Heart right ventricle (tissue), 16 donors: Measurements from ENCODE around the gene NKX6-2. TPM values are rescaled to one million over a fixed set of nuclear protein-coding genes. Genes with fewer than 3 reads are reported as not detected.

Experiments used
- ATAC-seq, 8 donors: fragments of 200-7000 bp; cut with Tn5 transposase; one replicate each; pipeline ENCODE4 v1.9.1; 2020; ENCODE audit warnings: mild to moderate bottlenecking in 8 of 8, moderate library complexity in 8 of 8, moderate number of reproducible peaks in 1 of 8
- DNase-seq, 2 donors: peaks; one replicate each; pipeline ENCODE4 v3.0.0-alpha.2; 2020
- H3K27ac ChIP-seq, 10 donors: fragments of 200-600 bp; sonication (generic) in 2 of 10; one replicate each; pipeline versions ENCODE4 v1.5.0 to v1.8.0; 2020 to 2022; ENCODE audit warnings: mild to moderate bottlenecking in 3 of 10
- H3K27me3 ChIP-seq, 7 donors: fragments of 200-600 bp; one replicate each; pipeline ENCODE4 v1.8.0; 2021 to 2022; ENCODE audit warnings: mild to moderate bottlenecking in 2 of 7
- H3K36me3 ChIP-seq, 9 donors: fragments of 200-600 bp; sonication (generic) in 1 of 9; one replicate each; pipeline versions ENCODE4 v1.5.0 to v1.8.0; 2020 to 2022; ENCODE audit warnings: mild to moderate bottlenecking in 2 of 9
- H3K4me1 ChIP-seq, 9 donors: fragments of 200-600 bp; sonication (generic) in 1 of 9; one replicate each; pipeline versions ENCODE4 v1.5.0 to v1.8.0; 2020 to 2022; ENCODE audit warnings: mild to moderate bottlenecking in 4 of 9
- H3K4me3 ChIP-seq, 10 donors: fragments of 200-600 bp; sonication (generic) in 2 of 10; one replicate each; pipeline versions ENCODE4 v1.5.0 to v1.8.0; 2020 to 2022; ENCODE audit warnings: mild to moderate bottlenecking in 7 of 10, moderate library complexity in 2 of 10
- H3K9me3 ChIP-seq, 11 donors: fragments of 200-600 bp in 10 of 11; sonication (generic) in 2 of 11; one replicate each; pipeline versions ENCODE4 v1.5.0 to v1.8.0; 2013 to 2022; ENCODE audit warnings: mild to moderate bottlenecking in 2 of 11, control low read depth in 1 of 11, moderate library complexity in 1 of 11
- WGBS, 2 donors: extraction: QIAGEN DNeasy Blood & Tissue Kit; methylation state at CpG; one replicate each; pipeline ENCODE4 v1.1.7; 2013; ENCODE audit warnings: inconsistent platforms in 1 of 2; 5-methylcytosine and 5-hydroxymethylcytosine counted together
- intact Hi-C, 10 donors: fragments of 100-400 bp; cut with DNase I; formaldehyde crosslinking; loops; one replicate each; pipeline versions ENCODE4 v1.11.1 to v1.14.2; 2022
- polyA plus RNA-seq, 2 donors: library from polyadenylated mRNA; stranded (reverse); fragments of 200-250 nt; gene quantifications; one replicate each; pipeline ENCODE4 v1.2.3, GENCODE V29; 2013
- total RNA-seq, 10 donors: library from RNA; stranded (reverse); fragmentation: NEBNext Ultra II Directional in 3 of 10; extraction: Animal tissue kit (Norgen Biotek cat#: 25700) in 3 of 10; gene quantifications; one replicate each; pipeline versions ENCODE4 v1.2.1 to v1.2.4, GENCODE V29; 2021 to 2023
- TF ChIP-seq, protein P1 (sequence below), 9 donors: fragments of 200-600 bp; sonication (generic) in 2 of 9; IDR thresholded peaks; one replicate each; pipeline versions ENCODE4 v1.5.0 to v1.8.0; 2021 to 2022; ENCODE audit warnings: antibody characterized with exemption in 9 of 9, mild to moderate bottlenecking in 5 of 9, moderate library complexity in 1 of 9
- donor health status: Arrhythmogenic right ventricular cardiomyopathy.
- donor health status: ischemic (EF 13 %, LVEDD 7.1; RV severe dilation, severe dysfunction).
- donor health status: healthy with polysubstance abuse.
- donor health status: DM: no; HTN: yes; CAD: no.
- donor health status: DM: no; HTN: no; CAD: no.
- donor health status: ischemic (EF 25% LVEDD 6.9; RV normal size, moderate dysfunction).
- donor health status: ischemic (EF 25% LVEDD 5.7; RV mildly dilated, moderate dysfunction).
- donor health status: healthy.
- donor health status: DM: yes; HTN: yes; CAD: no.
- donor health status: Ischemic cardiomyopathy.
- donor health status: ischemic (EF 35%, LVEDD 5.7; RV mildly dilated, moderate dysfunction).
- donor health status: nonischemic (EF 11% LVEDD 7.7; RV severe dilation, severe dysfunction).
- donor health status: DM: yes; HTN: yes; CAD: no.
- donor health status: PGD.
- donor health status: ischemic (EF 29% LVEDD 5.4; RV normal size, mild dysfunction).
- donor health status: nonischemic (EF 23%, LVEDD 6.1; RV moderate dilation, normal function).

Gene NKX6-2
- total and polyA plus RNA-seq, 12 donors, result 0.17 to 0.51 TPM; not detected in 10

DNA sequence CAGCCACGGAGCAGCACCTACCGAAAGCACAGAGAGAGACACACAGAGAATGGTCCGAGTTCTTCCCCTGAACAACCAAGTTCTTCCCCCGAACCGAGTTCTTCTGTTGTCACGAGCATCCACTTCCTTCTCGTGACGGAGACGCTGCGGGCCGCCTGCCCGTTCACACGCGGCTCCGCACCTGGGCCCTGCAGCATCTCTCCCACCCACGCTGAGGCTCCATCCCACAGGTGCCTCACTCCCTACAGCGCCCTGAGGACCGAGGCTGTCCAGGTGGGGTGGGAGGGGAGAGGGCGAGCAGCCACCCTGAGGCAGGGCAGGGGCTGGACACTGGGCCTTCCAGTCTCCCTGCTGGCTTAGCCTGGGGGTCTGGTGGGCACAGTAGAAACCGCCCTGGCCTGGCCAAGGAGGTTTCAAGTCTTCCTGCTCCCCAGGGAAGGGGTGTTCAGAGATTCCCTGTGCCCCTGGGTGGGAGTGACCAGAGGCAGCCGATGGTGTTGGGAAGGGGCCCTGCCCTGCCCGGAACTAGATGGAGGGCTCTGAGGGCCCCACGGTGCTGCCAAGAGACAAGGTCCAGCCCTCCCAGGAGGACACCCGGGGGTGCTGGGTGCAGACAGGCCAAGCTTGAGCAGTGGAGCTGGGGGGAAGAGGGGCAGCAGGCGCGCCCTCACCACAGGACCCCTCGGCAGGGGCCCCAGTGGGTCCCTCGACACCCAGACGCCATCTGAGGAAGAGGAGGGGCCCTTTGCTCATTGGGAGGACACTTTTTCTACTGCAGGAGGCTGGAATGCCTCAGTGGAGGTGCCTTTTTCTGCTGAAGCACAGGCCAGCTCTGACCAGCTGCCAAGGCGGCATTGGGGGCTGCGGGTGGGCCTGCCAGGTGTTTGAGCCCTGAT, 5.2 kb upstream of the NKX6-2 start:
- intact Hi-C loops, result loop anchor here in 2 of 10 donors (5.0 to 10.0 kb wide), 2 partner anchors 136 to 969 kb away; no protein-coding TSS in a partner anchor
- H3K27me3 ChIP-seq, result peaks cover 34 to 74% (median 60%) of the 10 kb centered on the region in 7 donors
- peaks cover 0 to 27% (median 22%) of the 10 kb centered on the region in 9 donors for H3K4me1 ChIP-seq
- H3K4me3 ChIP-seq, result no peak overlapping the region
- WGBS, 2 donors, result 63 to 65% methylated on average over 31 of the region's 31 CpGs
- no peaks in the 10 kb centered on the region for H3K36me3 ChIP-seq
- no peak for ATAC-seq
- no peak for DNase-seq
- no peaks in the 10 kb centered on the region for H3K9me3 ChIP-seq
- TF ChIP-seq, protein P1, sequence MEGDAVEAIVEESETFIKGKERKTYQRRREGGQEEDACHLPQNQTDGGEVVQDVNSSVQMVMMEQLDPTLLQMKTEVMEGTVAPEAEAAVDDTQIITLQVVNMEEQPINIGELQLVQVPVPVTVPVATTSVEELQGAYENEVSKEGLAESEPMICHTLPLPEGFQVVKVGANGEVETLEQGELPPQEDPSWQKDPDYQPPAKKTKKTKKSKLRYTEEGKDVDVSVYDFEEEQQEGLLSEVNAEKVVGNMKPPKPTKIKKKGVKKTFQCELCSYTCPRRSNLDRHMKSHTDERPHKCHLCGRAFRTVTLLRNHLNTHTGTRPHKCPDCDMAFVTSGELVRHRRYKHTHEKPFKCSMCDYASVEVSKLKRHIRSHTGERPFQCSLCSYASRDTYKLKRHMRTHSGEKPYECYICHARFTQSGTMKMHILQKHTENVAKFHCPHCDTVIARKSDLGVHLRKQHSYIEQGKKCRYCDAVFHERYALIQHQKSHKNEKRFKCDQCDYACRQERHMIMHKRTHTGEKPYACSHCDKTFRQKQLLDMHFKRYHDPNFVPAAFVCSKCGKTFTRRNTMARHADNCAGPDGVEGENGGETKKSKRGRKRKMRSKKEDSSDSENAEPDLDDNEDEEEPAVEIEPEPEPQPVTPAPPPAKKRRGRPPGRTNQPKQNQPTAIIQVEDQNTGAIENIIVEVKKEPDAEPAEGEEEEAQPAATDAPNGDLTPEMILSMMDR (IDR thresholded peaks at IDR 0.05), result no peak
- no peak overlapping the region for H3K27ac ChIP-seq

DNA sequence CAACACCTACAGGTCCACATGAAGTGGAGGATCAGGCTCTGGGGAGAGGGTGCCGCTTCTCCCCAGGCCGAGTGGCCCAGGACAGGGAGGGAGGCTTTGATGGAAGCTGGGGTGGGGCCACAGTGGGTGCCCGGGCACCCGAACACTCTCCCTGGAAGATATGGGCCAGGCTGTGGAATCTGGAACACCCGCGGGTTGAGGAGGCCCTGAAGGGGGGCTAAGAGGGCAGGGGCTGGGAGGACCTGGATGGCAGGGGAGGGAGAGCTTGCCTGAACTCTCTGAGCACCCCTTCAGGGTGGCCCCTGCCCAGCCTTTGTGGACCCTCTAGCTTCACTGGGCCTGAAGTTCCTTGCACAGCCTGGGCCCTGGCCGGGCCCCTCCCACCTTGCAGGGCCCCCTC, 4.5 kb upstream of the NKX6-2 start:
- no peaks in the 10 kb centered on the region for H3K9me3 ChIP-seq
- H3K4me3 ChIP-seq, result no peak overlapping the region
- no peak for DNase-seq
- WGBS, 2 donors, result 54 to 63% methylated on average over 7 of the region's 7 CpGs
- TF ChIP-seq, protein P1 (IDR thresholded peaks at IDR 0.05), result no peak
- H3K36me3 ChIP-seq, result no peaks in the 10 kb centered on the region
- peaks cover 0 to 27% (median 22%) of the 10 kb centered on the region in 9 donors for H3K4me1 ChIP-seq
- ATAC-seq, result no peak
- peaks cover 37 to 77% (median 62%) of the 10 kb centered on the region in 7 donors for H3K27me3 ChIP-seq
- intact Hi-C loops, result loop anchor here in 2 of 10 donors (5.0 to 10.0 kb wide), 2 partner anchors 136 to 968 kb away; no protein-coding TSS in a partner anchor
- no peak overlapping the region for H3K27ac ChIP-seq

DNA sequence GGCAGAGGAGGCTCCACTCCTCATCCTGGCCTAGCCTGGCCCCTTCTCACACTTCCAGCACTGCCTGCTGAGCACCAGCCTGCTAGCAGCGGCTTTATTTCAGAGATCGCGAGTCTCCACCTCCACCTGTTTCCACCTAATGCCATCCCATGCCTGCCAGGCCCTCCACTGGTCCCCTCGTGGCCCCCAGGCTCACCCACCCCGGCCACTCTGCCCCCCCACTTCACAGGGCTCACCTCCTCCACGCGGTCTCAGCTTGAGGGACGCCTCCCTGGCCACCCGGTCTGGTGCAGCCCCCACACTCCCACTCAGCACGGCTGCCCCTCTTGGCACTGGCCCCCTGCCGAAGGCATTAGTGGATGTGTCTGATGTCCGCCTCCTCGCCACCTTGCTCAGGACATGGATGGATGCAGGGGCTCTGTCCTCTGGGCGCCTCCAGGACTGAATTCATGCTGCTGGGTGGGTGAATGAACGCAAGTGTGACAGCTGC, 3.8 kb upstream of the NKX6-2 start:
- DNase-seq (no peak), ATAC-seq (peak in 1 of 8 donors; percentile 26)
- no peaks in the 10 kb centered on the region for H3K9me3 ChIP-seq
- 61 to 70% methylated on average over 15 of the region's 15 CpGs for WGBS, 2 donors
- intact Hi-C loops, result loop anchor here in 4 of 10 donors (5.0 to 10.0 kb wide), 2 partner anchors 135 to 967 kb away; no protein-coding TSS in a partner anchor
- H3K36me3 ChIP-seq, result no peaks in the 10 kb centered on the region
- no peak overlapping the region for H3K4me3 ChIP-seq
- peaks cover 0 to 31% (median 27%) of the 10 kb centered on the region in 9 donors for H3K4me1 ChIP-seq
- H3K27ac ChIP-seq, result no peak overlapping the region
- TF ChIP-seq, protein P1 (IDR thresholded peaks at IDR 0.05), result no peak
- H3K27me3 ChIP-seq, result peaks cover 43 to 85% (median 69%) of the 10 kb centered on the region in 7 donors

DNA sequence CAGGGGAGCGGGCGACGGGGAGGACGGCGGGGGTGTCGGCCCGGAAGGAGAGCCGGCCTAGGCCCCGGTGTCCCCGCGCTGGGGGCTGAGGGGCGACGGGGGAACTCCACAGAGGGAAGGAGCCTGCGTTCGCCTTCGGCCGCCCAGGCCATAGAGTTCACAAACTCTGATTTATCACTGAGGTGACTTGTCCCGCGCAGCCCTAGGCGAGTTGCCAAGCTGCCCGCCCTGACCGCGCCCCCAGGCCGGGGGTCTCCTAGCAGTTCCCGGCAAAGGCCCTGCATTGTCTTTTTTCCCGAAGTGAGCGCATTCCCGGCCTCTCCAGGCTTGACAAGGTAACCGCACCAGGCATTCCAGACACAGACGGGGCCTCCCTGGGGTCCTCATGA, 2.9 kb upstream of the NKX6-2 start:
- 4 to 6% methylated on average over 28 to 30 of the region's 30 CpGs for WGBS, 2 donors
- TF ChIP-seq, protein P1 (IDR thresholded peaks at IDR 0.05), result no peak
- Histone ChIP-seq H3K27me3 (peaks cover 51 to 87% (median 78%) of the 10 kb centered on the region in 7 donors), H3K27ac (no peak overlapping the region), H3K4me1 (peaks cover 0 to 40% (median 27%) of the 10 kb centered on the region in 9 donors), H3K9me3 (no peaks in the 10 kb centered on the region), H3K36me3 (peaks cover 0 to under 1% (median 0%) of the 10 kb centered on the region in 9 donors), H3K4me3 (no peak overlapping the region)
- ATAC-seq (no peak), DNase-seq (no peak)
- intact Hi-C loops, result loop anchor here in 2 of 10 donors (10.0 kb wide), 1 partner anchor 134 kb away; no protein-coding TSS in a partner anchor
